NCI-H2107 (cell line): Measurements from ENCODE around the gene LINC01488.

ENCODE experiments used
- DNase-seq: peaks from one replicate; lab custom pipeline; 2025; lab: John Stamatoyannopoulos, UW

The LINC01488 gene

DNA sequence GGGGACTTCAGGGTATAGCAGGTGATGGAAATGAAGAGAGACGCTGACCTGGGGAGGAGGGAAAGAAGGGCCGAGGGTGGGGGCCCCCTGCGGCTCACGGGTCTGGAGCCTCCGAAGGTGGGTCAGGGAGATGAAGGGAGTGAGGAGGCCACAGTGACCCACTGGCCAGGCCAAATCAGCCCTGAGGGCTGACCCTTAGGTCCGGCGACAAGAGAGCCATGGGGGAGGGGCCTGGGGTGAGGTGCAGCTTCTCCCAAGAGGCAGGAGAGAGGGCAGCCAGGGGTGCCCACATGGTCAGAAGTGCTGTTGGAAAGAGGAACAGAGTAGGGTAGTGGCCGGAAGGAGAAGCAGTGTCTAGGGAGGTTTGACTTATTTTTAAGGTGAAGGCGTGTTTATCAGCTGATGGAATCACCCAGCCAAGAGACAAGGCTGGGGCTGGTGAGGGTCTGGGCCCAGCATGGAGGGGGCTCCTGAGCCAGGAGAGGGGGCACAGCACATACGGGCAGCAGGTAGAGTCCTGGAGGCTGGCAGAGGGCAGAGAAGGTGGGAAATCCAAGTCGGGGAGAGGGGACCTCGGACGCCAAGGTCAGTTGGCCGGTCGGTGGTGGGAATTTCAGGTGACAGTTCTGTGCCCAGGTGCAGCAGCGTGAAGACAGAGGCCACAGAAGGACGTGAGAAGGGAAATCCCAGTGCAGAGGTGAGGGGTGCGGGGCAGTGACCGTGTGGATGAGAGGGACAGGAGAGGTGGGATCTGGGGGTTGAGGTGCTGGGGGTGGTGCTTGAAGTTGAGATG, 49.0 kb downstream of the LINC01488 start:
- no peak for DNase-seq

- DNase-seq: no peak
These were observed 49.7 kb downstream of the LINC01488 start for GRCh38 chr11:69531071-69531716.

- DNase-seq: no peak
These were observed 50.2 kb downstream of the LINC01488 start for GRCh38 chr11:69531717-69532088.

DNA sequence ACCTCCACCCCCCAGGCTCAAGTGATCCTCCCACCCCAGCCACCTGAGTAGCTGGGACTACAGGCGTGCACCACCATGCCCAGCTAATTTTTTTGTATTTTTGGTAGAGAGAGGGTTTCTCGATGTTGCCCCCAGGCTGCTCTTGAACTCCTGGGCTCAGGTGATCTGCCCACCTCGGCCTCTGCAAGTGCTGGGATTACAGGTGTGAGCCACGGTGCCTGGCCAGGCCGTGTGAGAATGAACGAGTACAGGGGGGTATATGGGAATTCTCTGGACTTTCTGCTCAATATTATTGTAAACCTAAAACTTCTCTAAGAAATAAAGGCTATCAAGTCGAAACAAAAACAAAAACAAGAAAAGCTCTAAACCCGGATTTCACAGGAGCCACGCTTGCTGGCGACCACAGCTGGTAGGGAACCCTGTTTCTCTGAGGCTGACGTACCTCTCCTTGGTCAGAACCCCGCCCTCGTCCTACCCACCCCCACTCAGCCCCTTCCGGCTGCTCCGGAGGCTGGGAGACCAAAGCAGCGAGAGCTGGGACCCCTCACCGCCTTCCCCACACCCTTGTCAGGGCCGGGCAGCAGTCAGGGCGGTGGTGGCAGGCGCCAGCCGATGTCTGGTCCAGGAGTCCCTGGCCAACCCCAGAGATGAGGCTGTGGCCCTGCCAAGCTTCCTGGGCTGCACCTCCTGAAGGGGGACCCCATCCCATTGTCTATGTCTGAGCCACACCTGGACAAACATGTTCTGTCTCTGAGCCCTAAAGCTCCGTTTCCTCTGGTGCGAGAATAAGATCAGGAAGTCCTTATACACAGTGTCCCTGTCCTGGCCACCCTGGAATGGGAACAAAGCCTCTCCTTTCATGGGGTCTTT, 52.1 kb downstream of the LINC01488 start:
- no peak for DNase-seq

GRCh38 chr11:69534166-69534530, 52.7 kb downstream of the LINC01488 start:
- no peak for DNase-seq

- no peak for DNase-seq
These were observed 54.4 kb downstream of the LINC01488 start for GRCh38 chr11:69535908-69536307.

- no peak for DNase-seq
These were observed 54.9 kb downstream of the LINC01488 start for GRCh38 chr11:69536406-69536805.

DNA sequence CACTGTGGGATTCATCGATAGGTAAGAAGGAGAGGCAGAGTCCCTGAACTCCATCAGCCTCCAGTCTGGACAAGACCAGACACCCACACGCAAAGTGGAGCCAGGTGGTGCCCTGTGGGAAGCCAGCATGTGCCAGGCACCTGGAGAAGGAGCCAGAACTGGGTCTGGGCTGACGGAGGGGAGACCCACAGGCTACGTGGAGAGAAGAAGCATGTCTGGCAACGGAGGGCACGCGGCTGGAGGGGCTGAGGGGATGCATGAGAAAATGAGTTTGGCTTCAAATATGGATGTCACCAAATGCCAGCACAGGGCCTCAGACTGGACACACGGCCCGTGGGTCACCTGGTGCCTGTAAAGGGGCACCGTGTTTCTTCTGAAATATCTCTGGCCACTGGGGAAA, 55.7 kb downstream of the LINC01488 start:
- DNase-seq: no peak

GRCh38 chr11:69537855-69538640, 56.6 kb downstream of the LINC01488 start:
- no peak for DNase-seq

DNA sequence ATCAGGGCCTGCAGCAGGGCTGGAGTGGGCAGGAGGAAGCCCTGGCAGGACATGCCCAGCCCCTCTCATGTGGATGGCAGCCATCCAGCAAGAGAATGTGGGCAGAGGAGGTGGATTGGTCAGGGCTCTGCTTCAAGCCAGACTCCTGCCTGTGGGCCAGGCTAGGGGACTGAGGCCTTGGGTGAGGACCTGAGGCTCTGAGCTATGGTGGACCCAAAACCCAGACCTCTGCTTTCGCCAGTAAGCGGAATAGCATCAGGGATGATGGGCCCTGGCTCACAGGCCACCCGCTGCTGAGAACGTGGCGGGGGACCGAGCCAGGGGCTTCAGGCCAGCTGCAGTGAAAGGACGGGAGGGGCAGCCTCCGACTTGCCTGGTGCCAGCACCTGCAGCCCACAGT, 57.4 kb downstream of the LINC01488 start:
- no peak for DNase-seq

- no peak for DNase-seq
These were observed 58.1 kb downstream of the LINC01488 start for GRCh38 chr11:69539416-69540117.

- no peak for DNase-seq
These were observed 58.9 kb downstream of the LINC01488 start for GRCh38 chr11:69540118-69541000.

GRCh38 chr11:69541001-69541285, 59.5 kb downstream of the LINC01488 start:
- no peak for DNase-seq

GRCh38 chr11:69541501-69542313, 60.2 kb downstream of the LINC01488 start:
- DNase-seq: no peak

DNA sequence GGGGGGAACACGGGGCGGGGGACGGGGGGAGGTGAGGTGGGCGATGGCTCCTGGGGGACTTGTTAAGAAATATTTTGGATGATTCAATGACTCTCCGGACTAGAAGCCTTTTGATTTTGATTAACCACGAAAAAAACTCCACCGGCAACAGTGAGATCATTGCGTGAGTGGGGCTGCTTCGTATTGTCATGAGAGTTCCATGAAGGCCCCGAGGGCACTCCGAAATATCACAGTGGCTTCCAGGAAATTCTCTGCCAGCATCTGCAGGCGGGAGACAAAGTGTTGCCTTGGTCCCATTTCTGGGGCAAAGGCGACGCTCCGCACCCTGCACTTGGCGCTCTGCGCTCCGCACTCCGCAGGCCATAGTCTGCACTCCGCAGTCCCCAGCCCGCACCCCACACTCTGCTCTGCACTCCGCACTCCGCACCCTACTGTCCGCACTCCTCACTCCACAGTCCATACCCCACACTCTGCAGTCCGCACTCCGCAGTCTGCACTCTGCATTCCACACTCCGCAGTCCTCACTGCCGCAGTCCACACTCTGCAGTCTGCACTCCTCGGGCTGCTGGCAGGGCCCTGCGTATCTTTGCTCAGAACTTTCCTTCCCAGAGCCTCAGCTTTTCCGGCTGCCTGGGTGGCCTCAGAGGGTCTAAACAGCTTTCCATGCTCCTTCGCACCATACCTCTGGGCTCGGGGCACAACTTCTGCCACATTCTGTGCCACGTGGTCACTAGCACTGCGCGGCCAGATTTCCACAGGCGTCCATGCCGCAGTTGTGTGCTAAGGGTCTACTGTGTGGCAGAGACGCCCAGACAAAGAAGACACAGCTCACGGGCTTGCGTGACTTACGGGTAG, 61.1 kb downstream of the LINC01488 start:
- DNase-seq: no peak
